ENCODE measurements around the gene LAMA3. TPM values are rescaled to one million over a fixed set of nuclear protein-coding genes. Genes with fewer than 3 reads are reported as not detected.
A peak's percentile ranks its signal among the peaks of the same experiment; 100 is the strongest.

The LAMA3 gene
- total RNA-seq, 1 donor from 2014 or later, result 2.4 TPM

DNA sequence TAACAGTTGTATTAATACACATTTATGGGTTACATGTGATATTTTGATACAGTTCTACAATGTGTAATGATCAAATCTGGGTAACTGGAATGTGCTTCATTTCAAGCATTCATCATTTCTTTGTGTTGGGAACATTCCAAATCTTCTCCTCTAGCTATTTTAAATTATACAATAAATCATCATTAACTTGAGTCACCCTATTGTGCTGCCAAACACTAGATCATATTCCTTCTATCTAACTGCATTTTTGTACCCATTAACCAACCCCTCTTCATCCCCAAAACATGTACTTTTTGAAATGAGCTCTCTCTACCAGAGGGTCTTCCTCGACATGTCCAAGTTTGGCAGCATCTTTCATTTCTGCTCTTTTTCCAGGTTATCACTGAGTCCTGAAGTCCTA lies 244.2 kb downstream of the LAMA3 start:
- DNase-seq (ENCODE audit: low read depth in 2 of 2), result peak in 1 of 2 donors; percentile 24

DNA sequence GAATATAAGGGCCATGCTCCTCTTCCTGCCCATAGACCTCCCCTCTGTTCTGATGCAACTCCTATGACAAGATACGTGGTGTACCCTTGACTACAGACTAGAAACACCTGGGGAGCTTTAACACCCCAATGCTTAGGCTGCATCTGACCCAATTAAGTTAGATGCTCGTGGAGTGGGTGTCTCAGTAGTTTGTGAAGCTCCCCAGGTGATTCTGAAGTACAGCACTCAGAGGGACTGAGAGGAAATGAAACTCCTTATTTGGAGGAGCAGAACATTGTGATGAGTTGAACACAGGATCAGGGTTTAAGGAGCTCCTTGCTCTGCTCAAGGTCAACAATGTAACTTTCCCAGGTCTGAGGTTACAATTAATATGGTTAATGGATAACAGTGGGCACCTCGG lies 245.0 kb downstream of the LAMA3 start:
- DNase-seq (ENCODE audit: low read depth in 2 of 2), result no peak

DNA sequence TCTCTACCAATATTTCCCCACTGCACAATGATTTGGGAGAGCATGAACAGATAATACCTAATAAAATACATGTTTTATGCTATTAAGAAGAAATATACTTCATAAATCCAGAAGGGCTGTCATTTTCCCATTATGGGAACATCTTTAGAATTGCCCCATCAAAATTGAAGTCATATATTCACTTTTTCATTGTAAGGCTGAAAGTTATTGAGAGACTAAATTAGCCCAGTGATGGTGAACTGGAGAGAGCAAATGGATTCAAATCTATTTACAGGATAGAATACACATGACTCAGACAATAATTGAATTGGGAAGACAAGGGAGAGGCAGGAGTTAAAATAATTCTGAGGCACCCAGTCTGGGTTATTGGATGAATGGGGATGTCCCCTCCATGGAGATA lies 245.6 kb downstream of the LAMA3 start:
- DNase-seq (ENCODE audit: low read depth in 2 of 2), result no peak

DNA sequence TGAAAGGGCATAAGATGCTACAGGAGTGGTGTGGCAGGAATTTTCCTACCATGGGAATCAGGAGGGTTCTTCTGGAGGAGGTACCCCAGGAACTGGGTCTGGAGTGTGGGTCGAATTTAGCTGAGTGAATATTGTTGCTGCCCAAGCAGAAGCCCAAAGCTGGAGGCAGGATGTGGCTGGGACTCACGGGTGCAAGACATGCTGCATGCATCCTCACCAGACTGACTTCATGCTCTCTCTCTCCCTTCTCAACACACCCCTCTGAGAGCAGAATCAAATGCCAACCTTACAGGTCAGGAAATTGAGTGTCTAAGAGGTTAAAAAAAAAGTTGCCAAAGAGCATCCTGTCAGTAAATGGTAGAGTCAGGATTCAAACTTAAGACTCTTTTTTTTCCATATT lies 246.6 kb downstream of the LAMA3 start:
- DNase-seq (ENCODE audit: low read depth in 2 of 2), result no peak

DNA sequence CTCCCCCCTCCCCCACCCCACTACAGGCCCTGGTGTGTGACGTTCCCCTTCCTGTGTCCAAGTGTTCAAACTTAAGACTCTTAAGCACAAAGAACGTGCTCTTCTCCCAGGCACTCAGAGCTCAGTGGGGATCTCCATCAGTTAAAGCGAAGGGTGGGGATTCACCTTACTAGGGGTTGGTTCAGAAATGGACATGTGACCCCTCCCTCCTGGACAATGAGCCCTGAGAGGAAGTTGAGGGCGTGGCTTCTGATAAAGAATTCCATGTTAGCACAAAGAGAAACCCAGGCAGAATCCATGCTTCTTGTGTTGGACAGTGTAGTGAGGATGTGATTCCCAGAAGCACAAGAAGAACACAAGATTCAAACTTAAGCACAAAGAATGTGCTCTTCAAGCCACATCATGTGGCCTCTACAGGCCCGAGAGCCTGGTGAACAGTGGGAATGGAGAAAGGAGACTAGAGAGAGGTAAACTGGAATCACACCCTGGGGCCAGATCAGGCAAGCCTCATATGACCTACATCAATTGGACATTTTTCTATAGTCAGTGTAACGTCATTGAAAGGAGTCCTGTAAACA lies 247.2 kb downstream of the LAMA3 start:
- no peak for DNase-seq (ENCODE audit: low read depth in 2 of 2)

DNA sequence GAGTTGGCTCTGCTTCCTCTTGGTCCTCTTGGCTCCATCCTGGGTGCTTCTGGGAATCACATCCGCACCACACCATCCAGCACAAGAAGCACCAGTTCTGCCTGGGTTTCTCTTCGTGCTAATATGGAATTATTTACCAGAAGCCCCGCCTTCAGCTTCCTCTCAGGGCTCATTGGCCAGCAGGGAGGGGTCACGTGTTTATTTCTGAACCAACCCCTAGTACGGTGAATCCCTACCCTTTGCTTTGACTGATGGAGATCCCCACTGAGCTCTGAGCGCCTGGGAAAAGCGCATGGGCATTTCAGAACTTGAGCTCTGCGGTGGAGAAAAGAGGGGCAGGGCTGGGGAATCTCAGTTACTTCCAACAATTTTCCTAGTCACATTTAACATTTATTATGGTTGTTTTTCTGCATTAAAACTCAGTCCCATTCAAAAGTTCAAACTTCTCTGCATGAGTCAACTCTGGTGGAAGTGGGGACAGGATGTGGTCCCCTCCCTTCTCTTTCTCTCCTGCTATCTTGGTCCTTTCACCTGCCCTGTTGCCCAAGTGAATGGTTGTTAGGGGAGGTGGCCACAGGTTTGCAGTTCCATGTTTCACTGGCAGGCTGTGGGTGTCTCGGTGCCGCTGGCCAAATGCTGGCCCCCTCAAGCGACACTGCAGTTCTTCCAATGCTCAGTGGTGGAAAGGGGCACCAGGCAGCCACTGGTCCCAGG lies 248.9 kb downstream of the LAMA3 start:
- no peak for DNase-seq (ENCODE audit: low read depth in 2 of 2)

DNA sequence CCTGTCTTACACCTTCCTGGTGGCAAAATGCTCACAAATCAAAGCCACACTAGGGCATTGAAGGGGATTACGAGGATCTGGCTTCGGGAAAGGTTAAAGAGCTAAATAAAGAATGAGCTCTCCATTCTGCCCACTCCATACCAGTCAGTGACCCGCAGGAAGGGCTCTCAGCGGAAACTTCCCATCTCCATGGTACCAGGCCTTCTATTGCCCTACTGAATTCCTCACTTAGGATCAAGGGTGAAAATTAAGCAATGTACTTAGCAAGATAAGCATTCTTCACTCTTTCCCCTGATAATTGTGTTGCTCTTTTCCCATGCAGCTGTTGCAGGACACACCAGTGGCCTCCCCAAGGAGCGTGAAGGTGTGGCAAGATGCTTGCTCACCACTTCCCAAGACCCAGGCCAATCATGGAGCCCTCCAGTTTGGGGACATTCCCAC lies 249.7 kb downstream of the LAMA3 start:
- no peak for DNase-seq (ENCODE audit: low read depth in 2 of 2)

DNA sequence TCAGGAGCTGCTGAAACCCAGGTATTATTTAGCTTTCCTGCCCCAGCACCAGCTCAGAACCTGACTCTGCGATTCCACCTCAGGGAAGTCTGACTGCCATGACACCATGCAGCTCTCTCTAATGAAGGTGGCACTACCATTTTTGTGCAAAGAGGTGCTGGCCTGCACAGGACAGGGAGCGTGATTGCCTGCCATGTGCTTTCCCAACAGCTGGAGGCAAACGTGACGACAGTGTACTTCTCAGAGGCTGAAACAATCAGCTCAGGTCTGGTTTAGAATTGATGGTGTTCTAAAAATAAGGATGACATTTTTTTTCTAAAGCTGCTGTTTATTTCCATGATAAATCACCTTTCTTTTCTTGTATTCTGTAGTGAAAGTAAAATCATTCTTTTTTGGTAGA lies 250.1 kb downstream of the LAMA3 start:
- DNase-seq (ENCODE audit: low read depth in 2 of 2), result no peak

DNA sequence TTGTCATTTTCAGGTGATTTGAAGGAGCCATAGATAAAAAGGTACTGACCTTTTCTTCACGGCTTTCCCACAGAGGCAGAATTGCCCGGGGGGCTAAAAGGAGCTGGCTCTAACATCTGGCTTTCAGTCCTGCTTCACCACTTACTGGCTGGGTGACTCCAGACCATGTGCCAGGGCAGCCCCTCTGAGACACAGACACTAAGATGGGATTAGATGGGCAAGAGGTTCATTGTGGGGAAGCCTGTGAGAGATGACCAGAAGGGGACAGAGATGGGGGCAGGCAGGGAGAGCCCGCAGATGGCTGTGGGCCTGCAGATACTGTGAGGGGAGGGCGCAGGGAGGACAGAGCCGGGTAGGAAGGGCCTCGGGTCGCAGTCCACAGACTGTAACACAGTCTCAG lies 250.6 kb downstream of the LAMA3 start:
- DNase-seq (ENCODE audit: low read depth in 2 of 2), result no peak

DNA sequence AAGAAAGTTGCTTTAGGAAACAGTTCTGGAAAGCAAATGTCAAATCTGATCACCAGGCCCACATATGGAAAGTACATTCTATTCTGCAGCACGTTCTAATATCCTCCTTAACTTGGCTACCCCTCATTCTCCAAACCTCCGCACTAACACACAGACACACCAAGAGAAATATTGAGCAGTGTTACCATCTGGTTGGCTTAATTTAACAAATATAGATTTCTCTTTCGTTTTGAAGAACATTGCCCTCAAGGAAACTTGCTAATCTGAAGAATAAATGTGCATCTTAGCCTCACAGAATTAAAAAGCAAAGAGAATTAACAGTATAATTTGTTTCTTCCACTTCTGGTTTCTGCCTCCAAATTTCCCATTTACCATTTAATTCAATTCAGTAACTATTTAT lies 252.5 kb downstream of the LAMA3 start:
- DNase-seq (ENCODE audit: low read depth in 2 of 2), result no peak

DNA sequence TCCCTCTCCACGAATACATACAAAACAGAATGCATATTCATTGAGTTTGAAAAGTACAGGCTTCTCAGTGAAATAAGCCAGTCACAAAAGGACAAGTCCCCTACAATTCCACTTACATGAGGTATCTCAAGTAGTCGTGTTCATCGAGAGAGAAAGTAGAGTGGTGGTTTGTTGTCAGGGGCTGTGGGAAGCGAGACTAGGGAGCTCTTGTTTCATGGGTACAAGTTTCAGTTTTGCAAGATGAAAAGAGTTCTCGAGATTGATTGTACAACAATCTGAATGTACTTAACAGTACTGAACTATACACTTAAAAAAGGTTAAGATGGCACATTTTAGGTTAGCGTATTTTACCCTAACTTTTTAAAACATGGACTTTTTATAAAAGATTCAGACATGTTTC lies 253.9 kb downstream of the LAMA3 start:
- DNase-seq (ENCODE audit: low read depth in 2 of 2), result no peak

DNA sequence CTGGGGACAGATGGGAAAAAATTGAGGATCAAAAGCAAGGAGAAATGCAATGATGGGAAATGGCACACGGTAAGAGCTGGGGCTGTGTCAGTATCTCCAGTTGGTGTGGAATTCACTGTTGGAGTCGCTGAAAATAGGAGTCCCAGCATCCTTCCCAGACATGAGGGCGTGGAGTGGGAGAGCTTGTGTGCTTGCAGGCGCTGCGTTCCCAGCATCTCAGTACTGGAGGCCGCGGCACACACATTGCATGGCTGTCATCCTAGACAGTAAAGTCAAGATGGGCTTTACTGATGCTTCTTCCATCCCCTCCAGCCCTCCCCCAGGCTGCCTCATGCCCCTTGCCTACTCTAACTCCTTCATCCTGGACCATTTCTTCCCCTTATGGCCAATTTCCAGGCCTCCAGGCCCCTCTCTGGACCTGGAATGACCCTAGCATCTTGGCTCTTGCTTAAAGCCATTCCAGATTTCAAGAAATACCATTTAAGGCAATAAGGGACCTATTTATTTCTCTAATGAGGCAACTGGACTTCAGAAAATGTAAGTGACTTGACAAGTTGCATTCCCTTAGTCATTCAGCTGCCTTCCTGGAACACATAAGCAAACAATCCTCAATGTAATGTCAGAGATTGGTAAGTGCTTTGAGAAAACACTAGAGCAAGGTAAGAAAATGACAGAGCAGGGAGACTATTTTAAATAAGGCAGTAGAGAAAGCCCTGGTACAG lies 254.8 kb downstream of the LAMA3 start:
- DNase-seq (ENCODE audit: low read depth in 2 of 2), result peak in 1 of 2 donors; percentile 36

DNA sequence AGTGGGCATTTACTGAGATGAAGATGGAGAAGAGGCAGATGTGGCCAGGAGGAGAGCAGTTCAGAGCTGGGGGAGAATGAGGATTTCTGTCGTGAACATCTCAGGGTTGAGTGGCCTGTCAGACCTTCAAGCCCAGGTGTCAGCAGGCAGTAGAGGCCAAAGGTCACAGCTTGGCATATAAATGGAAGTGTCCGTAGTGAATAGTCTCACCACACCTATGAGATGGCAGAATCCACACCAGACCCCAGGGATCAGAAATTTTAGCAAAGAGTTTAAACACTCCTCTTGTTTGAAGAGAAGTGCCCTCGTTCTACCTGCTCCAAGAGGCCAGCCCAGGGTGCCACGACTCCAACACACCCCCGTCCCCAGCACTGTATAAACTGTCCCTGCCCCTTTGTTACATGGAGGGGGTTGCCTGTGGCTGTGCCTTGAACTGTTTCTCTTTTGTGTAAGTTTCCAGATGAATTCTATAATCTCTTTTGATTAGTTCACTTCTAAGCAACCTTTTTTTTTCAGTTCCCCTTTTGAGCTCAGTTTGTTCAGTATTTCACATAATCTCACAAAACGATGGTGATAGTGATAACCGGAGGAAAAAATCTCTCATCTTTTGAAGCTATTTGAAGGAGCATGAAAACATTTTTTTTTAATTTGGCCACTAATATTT lies 256.3 kb downstream of the LAMA3 start:
- DNase-seq (ENCODE audit: low read depth in 2 of 2), result no peak

DNA sequence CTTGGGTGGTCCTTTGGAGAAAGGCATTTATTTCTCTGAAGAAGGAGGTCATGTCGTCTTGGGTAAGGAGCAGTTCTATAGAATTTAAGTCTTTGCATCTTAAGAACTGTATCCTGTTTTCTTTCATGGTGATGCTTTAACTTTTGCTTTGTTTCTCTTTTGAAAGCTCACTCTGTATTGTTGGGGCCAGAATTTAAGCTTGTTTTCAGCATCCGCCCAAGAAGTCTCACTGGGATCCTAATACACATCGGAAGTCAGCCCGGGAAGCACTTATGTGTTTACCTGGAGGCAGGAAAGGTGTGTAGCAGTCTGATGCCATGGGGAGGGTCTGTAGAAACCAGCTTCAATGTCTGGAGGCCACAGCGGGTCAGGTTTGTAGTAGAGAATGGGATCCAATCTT lies 260.6 kb downstream of the LAMA3 start:
- no peak for DNase-seq (ENCODE audit: low read depth in 2 of 2)

DNA sequence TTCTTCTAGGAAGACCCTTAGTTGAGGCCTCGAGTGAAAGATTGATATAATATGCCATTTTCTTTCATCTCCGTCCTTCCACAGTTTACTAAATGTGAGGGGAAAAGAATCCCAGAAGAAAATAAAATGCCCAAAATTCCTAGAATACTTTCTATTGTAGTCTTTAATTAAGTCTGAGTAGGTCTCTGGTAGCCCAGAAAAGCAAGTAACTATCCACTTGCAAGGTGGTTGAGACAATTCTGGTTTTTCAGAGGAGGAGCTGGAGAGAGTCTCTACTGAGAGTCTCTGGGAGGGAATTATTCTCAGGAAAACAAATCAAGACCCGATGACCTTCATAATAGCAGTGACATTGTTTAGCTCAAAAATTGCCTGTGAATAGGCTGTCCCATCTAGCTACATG lies 261.4 kb downstream of the LAMA3 start:
- no peak for DNase-seq (ENCODE audit: low read depth in 2 of 2)

DNA sequence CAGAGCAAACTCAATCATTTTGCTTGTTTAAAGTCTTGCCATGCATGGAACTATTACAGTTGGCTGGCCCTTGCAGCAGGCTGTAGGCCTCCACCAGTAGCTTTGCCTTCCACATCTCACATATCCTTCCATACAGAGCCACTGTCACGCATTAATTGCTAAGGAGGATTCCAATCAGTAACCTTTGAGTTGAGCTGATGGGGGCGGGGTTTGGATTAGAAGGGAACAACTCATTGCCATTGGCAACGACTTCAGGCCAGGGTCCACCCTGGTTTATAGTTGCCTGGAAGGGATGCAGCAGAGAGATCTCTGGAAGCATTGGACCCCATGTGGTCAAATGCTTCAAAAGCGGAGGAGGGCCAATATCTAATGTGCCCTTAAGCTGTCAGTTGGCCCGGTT lies 262.0 kb downstream of the LAMA3 start:
- DNase-seq (ENCODE audit: low read depth in 2 of 2), result no peak

DNA sequence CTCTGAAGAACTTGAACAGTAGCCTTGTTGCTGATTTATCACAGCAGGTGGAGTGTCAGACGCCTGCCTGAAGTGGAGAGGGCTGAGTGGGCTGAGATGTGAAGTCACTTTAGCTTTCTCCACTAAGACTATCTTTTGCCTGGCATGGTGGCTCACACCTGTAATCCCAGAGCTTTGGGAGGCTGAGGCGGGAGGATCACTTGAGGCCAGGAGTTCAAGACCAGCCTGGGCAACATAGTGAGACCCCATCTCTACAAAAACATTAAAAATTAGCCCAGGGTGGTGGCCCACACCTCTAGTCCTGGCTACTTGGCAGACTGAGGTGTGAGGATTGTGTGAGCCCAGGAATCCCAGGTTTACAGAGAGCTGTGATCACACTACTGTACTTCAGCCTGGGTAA lies 264.7 kb downstream of the LAMA3 start:
- no peak for DNase-seq (ENCODE audit: low read depth in 2 of 2)

DNA sequence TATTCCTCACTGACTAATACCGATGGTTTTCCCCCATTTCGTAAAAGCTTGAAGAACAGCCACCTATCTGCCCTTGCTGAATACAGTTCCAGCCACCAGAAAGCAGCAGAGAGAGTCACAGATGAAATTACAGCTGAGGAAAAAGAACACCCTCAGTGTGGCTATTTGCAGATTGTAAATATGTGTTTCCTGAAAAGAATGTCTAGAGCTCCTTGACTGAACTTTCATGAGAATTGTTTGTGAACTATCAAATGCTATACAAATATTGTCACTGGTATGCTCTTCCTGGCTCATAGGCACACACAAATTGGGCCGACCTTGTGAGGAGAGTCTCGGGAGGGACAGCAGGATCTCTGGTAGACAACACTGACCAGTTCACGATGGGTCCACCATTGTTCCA lies 267.2 kb downstream of the LAMA3 start:
- DNase-seq (ENCODE audit: low read depth in 2 of 2), result no peak

DNA sequence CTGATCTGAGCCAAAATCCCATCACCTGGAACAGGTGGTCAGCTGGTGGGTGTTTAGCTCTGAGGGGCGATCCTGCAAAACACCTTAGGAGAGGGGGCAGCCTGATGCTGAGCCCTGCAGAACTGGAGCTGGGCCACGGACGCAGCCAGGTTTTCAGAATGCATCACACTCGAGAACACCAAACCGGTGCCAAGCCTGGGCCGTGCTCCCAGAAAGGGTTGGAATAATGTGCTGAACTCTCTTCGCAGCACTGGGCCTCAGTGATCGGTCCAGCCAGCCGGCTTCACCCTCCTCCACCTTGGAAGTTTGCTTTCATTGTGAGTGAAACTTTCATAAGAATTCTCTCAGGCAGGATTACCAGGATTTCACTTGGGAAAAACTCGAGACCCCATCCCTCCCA lies 268.8 kb downstream of the LAMA3 start:
- no peak for DNase-seq (ENCODE audit: low read depth in 2 of 2)

DNA sequence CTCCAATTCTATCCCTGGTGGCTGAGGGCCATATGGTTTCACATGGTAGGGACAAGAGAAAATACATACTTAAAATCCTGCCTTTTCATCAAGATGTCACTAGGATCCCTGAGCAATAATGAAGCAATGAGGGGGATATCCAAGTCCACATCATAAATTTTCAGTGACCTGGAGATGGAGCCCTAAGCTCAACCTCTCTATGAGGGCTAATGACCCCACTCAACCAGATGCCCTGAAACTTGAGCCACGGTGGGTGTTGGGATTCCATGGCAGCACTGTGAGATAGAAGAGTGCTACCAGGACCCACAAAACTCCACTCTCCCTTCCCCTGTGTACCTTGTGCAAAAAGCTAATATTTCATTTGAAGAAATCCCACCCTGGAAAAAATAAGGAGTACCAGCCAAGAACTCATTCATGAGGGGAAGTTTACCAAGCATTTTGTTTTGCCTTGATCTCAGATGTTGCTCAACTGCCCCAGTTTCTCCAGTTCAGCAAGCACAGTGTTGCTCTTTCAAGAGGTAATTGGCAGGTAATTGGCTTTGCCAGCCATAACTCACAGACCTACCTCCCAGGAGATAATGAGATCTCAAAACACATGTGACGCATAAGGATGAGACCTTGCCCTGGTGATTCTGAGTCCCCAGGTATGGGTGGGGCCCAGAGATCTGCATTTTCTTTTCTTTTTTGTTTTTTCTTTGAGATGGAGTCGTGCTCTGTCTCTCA lies 274.4 kb downstream of the LAMA3 start:
- no peak for DNase-seq (ENCODE audit: low read depth in 2 of 2)

DNA sequence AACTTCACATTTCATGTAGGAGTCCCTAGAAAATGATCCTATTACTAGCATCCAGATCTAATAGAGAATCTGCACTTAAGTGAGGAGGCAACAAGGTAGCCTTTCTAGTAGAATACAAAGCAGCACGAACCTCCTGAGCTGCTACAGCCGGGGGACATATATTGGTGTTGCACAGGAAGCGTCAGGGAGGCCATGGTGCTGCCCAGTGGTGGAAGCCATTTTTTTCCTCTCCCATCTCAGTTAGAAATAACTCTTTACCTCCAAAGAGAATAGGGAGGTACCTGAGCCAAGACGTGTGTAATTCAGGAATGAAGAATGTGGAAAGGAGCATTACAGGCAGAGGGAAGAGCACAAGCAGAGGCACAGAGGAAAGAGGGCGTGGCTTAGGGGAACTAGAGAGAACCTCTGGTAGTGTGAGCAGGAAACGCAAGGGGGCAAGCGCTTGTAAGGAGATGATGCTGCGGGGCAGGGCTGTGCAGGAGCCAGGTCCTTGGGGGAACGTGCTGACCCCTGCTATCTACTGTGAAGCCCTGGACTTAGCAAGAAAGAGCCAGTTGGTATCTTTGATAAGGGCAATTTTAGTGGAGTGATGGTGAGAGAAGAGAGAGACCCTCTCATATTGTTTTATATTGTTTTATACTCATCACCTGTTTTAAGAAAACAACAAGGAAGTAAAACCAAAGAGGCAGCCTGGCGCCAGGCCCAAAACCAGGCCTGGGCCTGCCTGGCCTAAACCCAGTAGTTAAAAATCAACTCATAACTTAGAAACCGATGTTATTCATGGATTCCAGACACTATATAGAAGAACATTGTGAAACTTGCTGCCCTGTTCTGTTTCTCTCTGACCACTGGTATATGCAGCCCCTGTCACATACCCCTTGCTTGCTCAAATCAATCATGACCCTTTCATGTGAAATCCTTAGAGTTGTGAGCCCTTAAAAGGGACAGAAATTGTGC lies 275.3 kb downstream of the LAMA3 start:
- DNase-seq (ENCODE audit: low read depth in 2 of 2), result no peak

Data from lung microvascular endothelial cell (primary cell).